GM23248 (cell line): ENCODE results near the gene AKAP11. TPM values are rescaled to one million over a fixed set of nuclear protein-coding genes. Genes with fewer than 3 reads are reported as not detected.

Experiments used
- DNase-seq: peaks from one replicate; pipeline ENCODE4 v3.0.0-alpha.2; 2015
- H2AFZ ChIP-seq: fragments of 200-600 bp; sonication (generic); 2 replicates; pipeline ENCODE4 v1.6.1; 2016; ENCODE audit warnings: antibody characterized with exemption
- H3F3A ChIP-seq: fragments of 200-600 bp; sonication (generic); 2 replicates; pipeline ENCODE4 v1.6.1; 2016; ENCODE audit warnings: mild to moderate bottlenecking, antibody characterized with exemption, mixed run types; ENCODE audit not compliant: insufficient read depth
- H3K27ac ChIP-seq: fragments of 200-600 bp; sonication (generic); 2 replicates; pipeline ENCODE4 v1.5.1; 2016; ENCODE audit warnings: mild to moderate bottlenecking
- H3K27me3 ChIP-seq: fragments of 200-600 bp; sonication (generic); replicated peaks from 2 replicates; pipeline ENCODE4 v1.6.1; 2016; ENCODE audit warnings: mild to moderate bottlenecking; ENCODE audit not compliant: insufficient read depth
- H3K36me3 ChIP-seq: fragments of 200-600 bp; sonication (generic); 2 replicates; pipeline ENCODE4 v1.6.1; 2016; ENCODE audit warnings: low read depth, mild to moderate bottlenecking
- H3K4me1 ChIP-seq: fragments of 200-600 bp; sonication (generic); 2 replicates; pipeline ENCODE4 v1.6.1; 2016; ENCODE audit warnings: mild to moderate bottlenecking; ENCODE audit not compliant: insufficient read depth
- H3K4me2 ChIP-seq: fragments of 200-600 bp; sonication (generic); one replicate; pipeline ENCODE4 v1.6.1; 2016; ENCODE audit warnings: mild to moderate bottlenecking; ENCODE audit not compliant: unreplicated experiment
- H3K4me3 ChIP-seq: fragments of 200-600 bp; sonication (generic); 2 replicates; pipeline ENCODE4 v1.5.1; 2016; ENCODE audit warnings: mild to moderate bottlenecking
- H3K79me2 ChIP-seq: fragments of 200-600 bp; sonication (generic); 2 replicates; pipeline ENCODE4 v1.6.1; 2016; ENCODE audit warnings: mild to moderate bottlenecking; ENCODE audit not compliant: insufficient read depth
- H3K9ac ChIP-seq: fragments of 200-600 bp; sonication (generic); 2 replicates; pipeline ENCODE4 v1.6.1; 2016; ENCODE audit warnings: mild to moderate bottlenecking
- H3K9me2 ChIP-seq: fragments of 200-600 bp; sonication (generic); 2 replicates; pipeline ENCODE4 v1.6.1; 2016; ENCODE audit warnings: mixed run types, mild to moderate bottlenecking, moderate library complexity; ENCODE audit not compliant: insufficient read depth
- H3K9me3 ChIP-seq: fragments of 200-600 bp; sonication (generic); one replicate; pipeline ENCODE4 v1.6.1; 2017; ENCODE audit warnings: low read depth
- H4K20me1 ChIP-seq: fragments of 200-600 bp; sonication (generic); 2 replicates; pipeline ENCODE4 v1.6.0; 2016; ENCODE audit not compliant: insufficient read depth
- EZH2 ChIP-seq: fragments of 200-600 bp; sonication (generic); IDR thresholded peaks from 2 replicates; pipeline ENCODE4 v1.6.1; 2018; ENCODE audit warnings: antibody characterized with exemption, mild to moderate bottlenecking; ENCODE audit not compliant: insufficient read depth, poor library complexity, severe bottlenecking
- EZH2phosphoT487 ChIP-seq: fragments of 200-600 bp; sonication (generic); IDR thresholded peaks from 2 replicates; pipeline ENCODE4 v1.6.1; 2018; ENCODE audit warnings: antibody characterized with exemption, moderate library complexity, mild to moderate bottlenecking, low read depth; ENCODE audit not compliant: insufficient read depth
- WGBS, 2 experiments: methylation state at CpG; one replicate each; pipeline ENCODE4 v1.1.6; 2015 to 2017; ENCODE audit warnings: low lambda C conversion rate in 2 of 2, low coverage in 1 of 2; ENCODE audit errors: missing lambda C conversion rate in 2 of 2; 5-methylcytosine and 5-hydroxymethylcytosine counted together
- in situ Hi-C: fragments of 300-500 bp; cut with MboI; formaldehyde crosslinking; loops from 2 replicates; pipeline ENCODE4 v1.15.0; 2020
- polyA plus RNA-seq: library from polyadenylated mRNA; unstranded; fragments of >200 nt; fragmentation: Nextera tagmentation; extraction: Ambion mirVana; gene quantifications from 2 replicates; pipeline ENCODE4 v1.2.1, GENCODE V29; 2016
- total RNA-seq: library from RNA; depleted of rRNA; stranded (reverse); fragments of >200 nt; shearing (Covaris generic); gene quantifications from 2 replicates; pipeline ENCODE4 v1.2.3, GENCODE V29; 2014

The AKAP11 gene
- total and polyA plus RNA-seq, 2 experiments from 2014 or later, result 5.3 to 25.3 TPM

GRCh38 chr13:42305503-42305902 lies 33.6 kb downstream of the AKAP11 start:
- H3K4me1 ChIP-seq, result no peaks in the 10 kb centered on the region
- no peaks in the 10 kb centered on the region for H3K9me2 ChIP-seq
- DNase-seq, result no peak
- H4K20me1 ChIP-seq, result no peaks in the 10 kb centered on the region
- no peak for TF ChIP-seq EZH2
- TF ChIP-seq EZH2phosphoT487, result no peak
- H3K9me3 ChIP-seq, result no peaks in the 10 kb centered on the region
- H3K79me2 ChIP-seq, result peaks cover 10% of the 10 kb centered on the region; the same call in 1 of the 2 replicates
- no peak overlapping the region for H3K27ac ChIP-seq
- H3K4me2 ChIP-seq, result no peak overlapping the region
- peaks cover 77% of the 10 kb centered on the region for H3K36me3 ChIP-seq
- no peak overlapping the region for H3K4me3 ChIP-seq
- H3K9ac ChIP-seq, result no peak overlapping the region
- no peaks in the 10 kb centered on the region for H3F3A ChIP-seq
- no peaks in the 10 kb centered on the region for H3K27me3 ChIP-seq
- H2AFZ ChIP-seq, result no peak overlapping the region
- in situ Hi-C loops, result no loop called here

- H3K4me3 ChIP-seq, result no peak overlapping the region
- no peak overlapping the region for H3K9ac ChIP-seq
- H3K9me3 ChIP-seq, result no peaks in the 10 kb centered on the region
- no peaks in the 10 kb centered on the region for H3F3A ChIP-seq
- H3K27me3 ChIP-seq, result no peaks in the 10 kb centered on the region
- no peak for DNase-seq
- H3K36me3 ChIP-seq, result peaks cover 62% of the 10 kb centered on the region
- no peaks in the 10 kb centered on the region for H4K20me1 ChIP-seq
- H2AFZ ChIP-seq, result no peak overlapping the region
- WGBS, 2 experiments, result 73 to 74% methylated on average over 4 of the region's 4 CpGs
- no peak overlapping the region for H3K4me2 ChIP-seq
- TF ChIP-seq EZH2 (no peak), EZH2phosphoT487 (no peak)
- in situ Hi-C loops, result no loop called here
- H3K9me2 ChIP-seq, result no peaks in the 10 kb centered on the region
- H3K27ac ChIP-seq, result no peak overlapping the region
- peaks cover 10% of the 10 kb centered on the region; the same call in 1 of the 2 replicates for H3K79me2 ChIP-seq
- H3K4me1 ChIP-seq, result no peaks in the 10 kb centered on the region
Observed at GRCh38 chr13:42307461-42307860, 35.5 kb downstream of the AKAP11 start.

- TF ChIP-seq EZH2 (no peak), EZH2phosphoT487 (no peak)
- Histone ChIP-seq H3F3A (no peaks in the 10 kb centered on the region), H3K4me3 (no peak overlapping the region), H3K9ac (no peak overlapping the region), H3K9me2 (no peaks in the 10 kb centered on the region), H4K20me1 (no peaks in the 10 kb centered on the region), H3K27ac (no peak overlapping the region), H3K79me2 (no peaks in the 10 kb centered on the region), H3K9me3 (no peaks in the 10 kb centered on the region), H2AFZ (no peak overlapping the region), H3K36me3 (peaks cover 47% of the 10 kb centered on the region), H3K4me2 (no peak overlapping the region), H3K27me3 (no peaks in the 10 kb centered on the region), H3K4me1 (no peaks in the 10 kb centered on the region)
- in situ Hi-C loops, result no loop called here
- DNase-seq, result no peak
- 95 to 97% methylated on average over 2 of the region's 2 CpGs for WGBS, 2 experiments
Observed at GRCh38 chr13:42312817-42313431, 41.0 kb downstream of the AKAP11 start.

DNA sequence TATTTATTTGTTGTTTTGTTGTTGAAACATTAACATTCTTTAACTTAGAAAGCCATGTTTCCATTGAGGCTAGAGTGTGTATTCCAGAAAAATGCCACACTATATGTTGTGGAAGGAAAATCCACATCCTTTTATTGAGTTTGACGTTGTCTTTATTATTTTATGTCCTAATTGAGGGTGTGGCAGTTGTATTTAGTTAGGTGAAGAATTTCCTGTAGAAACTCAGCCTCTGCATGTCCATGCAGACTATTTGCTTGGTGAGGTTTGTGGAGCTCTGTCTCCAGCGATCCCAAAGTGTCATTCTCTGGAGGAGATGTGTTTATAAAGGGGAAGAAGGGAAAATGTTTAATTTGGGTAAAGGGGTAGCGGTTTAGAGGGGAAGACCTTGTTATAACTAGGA lies 46.6 kb downstream of the AKAP11 start:
- H3K27ac ChIP-seq, result no peak overlapping the region
- no peaks in the 10 kb centered on the region for H3K9me3 ChIP-seq
- no peak overlapping the region for H3K4me2 ChIP-seq
- H3K27me3 ChIP-seq, result no peaks in the 10 kb centered on the region
- H3K4me3 ChIP-seq, result no peak overlapping the region
- H3K79me2 ChIP-seq, result no peaks in the 10 kb centered on the region
- no peaks in the 10 kb centered on the region for H3F3A ChIP-seq
- TF ChIP-seq EZH2 (no peak), EZH2phosphoT487 (no peak)
- no peak overlapping the region for H3K9ac ChIP-seq
- 94 to 98% methylated on average over 3 of the region's 3 CpGs for WGBS, 2 experiments
- H3K9me2 ChIP-seq, result no peaks in the 10 kb centered on the region
- in situ Hi-C loops, result no loop called here
- no peak for DNase-seq
- no peaks in the 10 kb centered on the region for H4K20me1 ChIP-seq
- H3K4me1 ChIP-seq, result no peaks in the 10 kb centered on the region
- peaks cover 27% of the 10 kb centered on the region for H3K36me3 ChIP-seq
- H2AFZ ChIP-seq, result no peak overlapping the region

DNA sequence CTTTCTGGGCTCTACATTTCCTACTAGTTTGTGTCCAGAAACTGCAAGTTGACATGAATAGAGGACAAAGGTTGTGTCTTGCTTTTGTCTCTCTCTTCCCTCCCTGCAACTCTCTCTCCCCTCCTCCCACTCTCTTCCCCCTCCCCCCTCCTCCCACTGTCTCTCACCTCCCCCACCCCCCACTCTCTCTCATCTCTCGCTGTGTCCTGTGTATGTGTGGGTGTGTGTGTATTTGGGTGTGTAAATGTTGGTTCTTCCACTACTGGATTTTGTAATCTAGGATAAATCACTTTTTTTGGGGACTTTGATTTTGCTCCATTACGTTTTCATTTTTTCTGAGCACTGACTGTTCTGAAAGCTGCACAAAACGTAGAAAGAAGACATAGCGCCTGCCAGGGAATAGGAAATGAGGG lies 48.4 kb downstream of the AKAP11 start:
- Histone ChIP-seq H3F3A (no peaks in the 10 kb centered on the region), H3K79me2 (no peaks in the 10 kb centered on the region), H2AFZ (no peak overlapping the region), H4K20me1 (no peaks in the 10 kb centered on the region), H3K9ac (no peak overlapping the region), H3K4me2 (no peak overlapping the region), H3K36me3 (peaks cover 21% of the 10 kb centered on the region), H3K27me3 (no peaks in the 10 kb centered on the region), H3K27ac (no peak overlapping the region), H3K9me3 (no peaks in the 10 kb centered on the region), H3K9me2 (no peaks in the 10 kb centered on the region), H3K4me3 (no peak overlapping the region), H3K4me1 (no peaks in the 10 kb centered on the region)
- in situ Hi-C loops, result no loop called here
- no peak for DNase-seq
- WGBS, 2 experiments, result 76 to 83% methylated on average over 4 of the region's 4 CpGs
- TF ChIP-seq EZH2phosphoT487 (no peak), EZH2 (no peak)
